ENCODE measurements around the gene NAV2.

Gene NAV2

GRCh38 chr11:19775622-19776021, 63.0 kb downstream of the NAV2 start:
- DNase-seq (ENCODE audit: low read depth) = no peak

- no peak for DNase-seq (ENCODE audit: low read depth)
Observed at GRCh38 chr11:19777039-19777376, 64.4 kb downstream of the NAV2 start.

GRCh38 chr11:19777377-19778102, 64.9 kb downstream of the NAV2 start:
- no peak for DNase-seq (ENCODE audit: low read depth)

GRCh38 chr11:19779740-19780139, 67.1 kb downstream of the NAV2 start:
- no peak for DNase-seq (ENCODE audit: low read depth)

GRCh38 chr11:19781351-19781750, 68.7 kb downstream of the NAV2 start:
- DNase-seq (ENCODE audit: low read depth) = no peak

- DNase-seq (ENCODE audit: low read depth) = no peak
Observed at GRCh38 chr11:19785265-19785664, 72.6 kb downstream of the NAV2 start.

GRCh38 chr11:19786644-19787043, 74.0 kb downstream of the NAV2 start:
- DNase-seq (ENCODE audit: low read depth) = no peak

GRCh38 chr11:19788435-19788834, 75.8 kb downstream of the NAV2 start:
- no peak for DNase-seq (ENCODE audit: low read depth)

- no peak for DNase-seq (ENCODE audit: low read depth)
Observed at GRCh38 chr11:19789245-19789644, 76.6 kb downstream of the NAV2 start.

- no peak for DNase-seq (ENCODE audit: low read depth)
Observed at GRCh38 chr11:19789835-19790710, 77.4 kb downstream of the NAV2 start.

GRCh38 chr11:19790831-19791552, 78.4 kb downstream of the NAV2 start:
- no peak for DNase-seq (ENCODE audit: low read depth)

- no peak for DNase-seq (ENCODE audit: low read depth)
Observed at GRCh38 chr11:19792510-19792909, 79.9 kb downstream of the NAV2 start.

- no peak for DNase-seq (ENCODE audit: low read depth)
Observed at GRCh38 chr11:19793326-19793725, 80.7 kb downstream of the NAV2 start.

- DNase-seq (ENCODE audit: low read depth) = no peak
Observed at GRCh38 chr11:19794161-19794560, 81.5 kb downstream of the NAV2 start.

GRCh38 chr11:19795082-19795481, 82.4 kb downstream of the NAV2 start:
- no peak for DNase-seq (ENCODE audit: low read depth)

- no peak for DNase-seq (ENCODE audit: low read depth)
Observed at GRCh38 chr11:19800162-19800561, 87.5 kb downstream of the NAV2 start.

- no peak for DNase-seq (ENCODE audit: low read depth)
Observed at GRCh38 chr11:19800714-19801519, 88.3 kb downstream of the NAV2 start.

- DNase-seq (ENCODE audit: low read depth) = no peak
Observed at GRCh38 chr11:19802773-19803293, 90.2 kb downstream of the NAV2 start.

- DNase-seq (ENCODE audit: low read depth) = no peak
Observed at GRCh38 chr11:19803506-19803998, 90.9 kb downstream of the NAV2 start.

GRCh38 chr11:19805376-19805775, 92.7 kb downstream of the NAV2 start:
- no peak for DNase-seq (ENCODE audit: low read depth)

GRCh38 chr11:19805827-19806226, 93.2 kb downstream of the NAV2 start:
- DNase-seq (ENCODE audit: low read depth) = no peak

GRCh38 chr11:19806251-19806650, 93.6 kb downstream of the NAV2 start:
- no peak for DNase-seq (ENCODE audit: low read depth)
